Stimulated activated CD4-positive, alpha-beta T cell treated with anti-CD3 and anti-CD28 coated beads, Interleukin-12 subunit alpha, Interleukin-12 subunit beta, amount 100 ng/mL, for 48 hours (primary cell): ENCODE measurements around the gene PKP2.

ENCODE experiments used
- DNase-seq, 3 donors: peaks; one replicate each; pipeline ENCODE4 v3.0.0-alpha.2; 2020; ENCODE audit warnings: low read depth in 2 of 3, low spot score in 1 of 3

Gene PKP2

GRCh38 chr12:32756476-32757066 lies 140.0 kb downstream of the PKP2 start:
- no peak for DNase-seq

GRCh38 chr12:32755654-32756475 lies 140.7 kb downstream of the PKP2 start, which contains the start of gene YARS2:
TSS of gene YARS2 (minus strand) at chr12:32755897. CDS start at chr12:32755874, 23 bp downstream.
- peak; percentile 76 to 85 (median 83) for DNase-seq

GRCh38 chr12:32755051-32755653 lies 141.4 kb downstream of the PKP2 start:
- peak; percentile 50 to 69 (median 57) for DNase-seq

GRCh38 chr12:32754111-32754510 lies 142.5 kb downstream of the PKP2 start:
- no peak for DNase-seq

GRCh38 chr12:32753605-32754004 lies 143.0 kb downstream of the PKP2 start:
- no peak for DNase-seq

DNA sequence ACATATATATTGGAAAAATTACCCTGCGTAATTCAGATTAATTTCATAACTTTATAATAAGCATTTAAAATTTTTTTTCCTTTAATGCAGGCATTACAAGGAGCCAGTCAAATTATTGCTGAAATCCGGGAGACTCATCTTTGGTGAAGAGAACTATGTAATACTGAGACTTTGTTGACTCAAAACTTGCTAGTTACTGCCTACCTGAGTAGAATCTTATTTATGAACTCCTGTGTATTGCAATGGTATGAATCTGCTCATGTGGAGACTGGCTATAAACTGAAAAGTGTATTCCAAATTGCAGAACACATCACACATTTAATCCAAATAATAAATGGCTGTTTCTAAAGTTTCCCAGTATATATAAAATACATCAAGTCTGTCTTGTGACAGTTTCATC lies 153.3 kb downstream of the PKP2 start:
- no peak for DNase-seq

- DNase-seq: no peak
Observed at GRCh38 chr12:32742133-32742532, 154.4 kb downstream of the PKP2 start.
